Stimulated activated naive B cell treated with anti-CD40 and anti-IgM and Interleukin-4, amounts not matched to agents 10 μg/mL and 1 μg/mL and 100 μg/mL, for 72 hours (primary cell): ENCODE measurements around the gene MIEF1.

ENCODE experiments used
- ATAC-seq, 2 donors: fragments of 150-1000 bp; cut with Tn5 transposase; replicated peaks; 2 replicates each; pipeline ENCODE4 v1.10.0; 2021; ENCODE audit warnings: moderate library complexity in 1 of 2
- DNase-seq: peaks from one replicate; pipeline ENCODE4 v3.0.0; 2021
- H3K27ac Mint-ChIP-seq: one replicate; pipeline ENCODE4 v1.8.0; 2022; ENCODE audit warnings: mild to moderate bottlenecking, mixed read lengths
- H3K27me3 Mint-ChIP-seq, 2 donors: one replicate each; pipeline ENCODE4 v1.8.0; 2022; ENCODE audit warnings: mixed read lengths in 2 of 2
- H3K36me3 Mint-ChIP-seq, 2 donors: one replicate each; pipeline ENCODE4 v1.8.0; 2022; ENCODE audit warnings: mixed read lengths in 2 of 2, mild to moderate bottlenecking in 1 of 2
- H3K4me1 Mint-ChIP-seq, 2 donors: one replicate each; pipeline ENCODE4 v1.8.0; 2022; ENCODE audit warnings: mixed read lengths in 2 of 2, mild to moderate bottlenecking in 1 of 2
- H3K4me3 Mint-ChIP-seq, 2 donors: one replicate each; pipeline ENCODE4 v1.8.0; 2022; ENCODE audit warnings: mild to moderate bottlenecking in 2 of 2, mixed read lengths in 2 of 2, moderate library complexity in 1 of 2
- H3K9me3 Mint-ChIP-seq, 2 donors: one replicate each; pipeline ENCODE4 v1.8.0; 2022; ENCODE audit warnings: mixed read lengths in 2 of 2, mild to moderate bottlenecking in 1 of 2

MIEF1 gene

DNA sequence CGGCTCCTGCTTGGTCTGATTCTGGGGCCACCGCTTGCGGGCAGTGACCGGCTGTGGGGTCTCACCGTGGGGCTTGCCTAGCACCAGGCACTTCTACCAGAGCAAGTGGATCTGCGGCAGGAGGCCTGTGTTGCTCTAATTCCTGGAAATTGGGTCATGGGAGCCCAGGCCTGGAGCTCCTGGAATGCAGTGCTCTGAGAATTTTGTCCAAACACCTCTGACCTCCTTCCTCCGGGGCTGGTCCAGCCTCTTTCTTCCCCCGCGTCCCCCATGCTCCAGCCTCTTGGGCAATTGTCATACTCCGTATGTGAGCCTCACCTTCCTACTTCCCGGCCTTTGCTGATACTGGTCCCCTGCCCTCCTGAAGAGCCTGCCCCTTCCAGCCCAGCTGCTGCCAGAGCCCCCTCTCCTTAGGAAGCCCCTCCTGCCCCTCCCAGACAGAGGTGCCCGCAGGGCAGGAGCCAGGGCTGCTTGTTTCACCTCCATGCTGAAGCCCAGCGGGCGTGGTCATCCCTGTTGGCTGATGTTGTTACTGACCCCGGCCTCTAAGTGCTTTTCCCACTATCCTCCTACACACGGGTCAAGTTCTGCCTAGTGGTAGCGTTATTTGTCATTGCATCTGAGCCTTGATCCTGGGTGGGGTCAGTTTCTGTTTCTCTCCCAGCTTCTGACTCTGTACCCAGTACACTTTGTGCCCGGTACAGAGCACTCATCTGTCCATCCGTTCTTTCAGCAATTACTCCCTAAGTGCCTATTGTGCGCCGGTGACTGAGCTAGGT is 35.7 kb upstream of the MIEF1 start:
- peaks cover 0 to 1% of the 10 kb centered on the region in 2 donors for H3K36me3 Mint-ChIP-seq
- peak overlapping the region; percentile 65 for H3K27ac Mint-ChIP-seq
- ATAC-seq, result no peak
- H3K27me3 Mint-ChIP-seq, result no peaks in the 10 kb centered on the region
- peaks cover 62 to 98% of the 10 kb centered on the region in 2 donors for H3K4me1 Mint-ChIP-seq
- H3K9me3 Mint-ChIP-seq, result no peaks in the 10 kb centered on the region
- no peak for DNase-seq
- H3K4me3 Mint-ChIP-seq, result peak overlapping the region; percentile 17 to 75

DNA sequence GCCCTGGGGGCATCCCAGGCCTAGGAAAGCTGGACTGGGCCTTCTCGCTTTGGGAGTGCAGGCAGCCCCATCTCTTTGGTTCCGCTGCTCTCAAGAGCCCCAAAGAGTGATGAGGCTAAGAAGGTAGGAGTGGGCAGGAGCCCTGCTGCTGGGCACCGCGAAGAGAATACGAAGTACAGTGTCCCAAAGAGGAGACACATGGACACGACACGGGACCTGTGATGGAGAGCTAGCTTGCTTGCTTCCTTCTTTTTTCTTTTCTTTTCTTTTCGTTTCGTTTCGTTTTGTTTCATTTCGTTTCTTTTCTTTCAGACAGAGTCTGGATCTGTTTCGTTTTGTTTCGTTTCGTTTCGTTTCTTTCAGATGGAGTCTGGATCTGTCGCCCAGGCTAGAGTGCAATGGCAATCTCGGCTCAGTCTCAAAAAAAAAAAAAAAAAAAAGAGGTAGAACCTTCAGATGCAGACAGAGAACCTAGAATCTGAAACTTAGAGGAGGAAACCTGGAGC is 34.6 kb upstream of the MIEF1 start:
- Mint-ChIP-seq H3K27me3 (no peaks in the 10 kb centered on the region), H3K9me3 (no peaks in the 10 kb centered on the region), H3K4me3 (peak overlapping the region in 1 of 2 donors; percentile 21), H3K27ac (peak overlapping the region; percentile 82), H3K36me3 (peaks cover 0 to 1% of the 10 kb centered on the region in 2 donors), H3K4me1 (peaks cover 65 to 98% of the 10 kb centered on the region in 2 donors)
- ATAC-seq (no peak), DNase-seq (no peak)

GRCh38 chr22:39468487-39469325 is 33.4 kb upstream of the MIEF1 start:
- Mint-ChIP-seq H3K36me3 (no peaks in the 10 kb centered on the region), H3K4me3 (no peak overlapping the region), H3K27me3 (no peaks in the 10 kb centered on the region), H3K4me1 (peaks cover 65 to 99% of the 10 kb centered on the region in 2 donors), H3K27ac (peak overlapping the region; percentile 92), H3K9me3 (no peaks in the 10 kb centered on the region)
- DNase-seq, result no peak
- ATAC-seq, result no peak

DNA sequence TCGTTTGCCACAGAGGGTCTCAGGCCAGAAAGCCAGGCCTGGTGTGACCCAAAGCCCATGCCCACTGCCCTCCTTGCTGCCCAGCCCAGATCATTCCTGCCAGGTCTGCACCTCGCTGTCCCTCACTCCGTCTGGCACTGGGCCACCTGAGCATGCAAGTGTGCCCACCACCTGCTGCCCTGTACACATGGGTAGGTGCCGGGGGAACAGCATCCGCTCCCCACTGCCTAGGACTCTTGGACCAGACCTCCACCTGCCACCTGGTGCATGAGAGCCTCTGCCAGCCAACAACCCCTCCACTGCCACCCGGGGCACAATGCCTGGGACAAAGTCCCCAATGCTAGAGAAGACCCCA is 32.8 kb upstream of the MIEF1 start:
- H3K9me3 Mint-ChIP-seq, result no peaks in the 10 kb centered on the region
- no peak overlapping the region for H3K4me3 Mint-ChIP-seq
- no peaks in the 10 kb centered on the region for H3K36me3 Mint-ChIP-seq
- DNase-seq (no peak), ATAC-seq (no peak)
- H3K27me3 Mint-ChIP-seq, result no peaks in the 10 kb centered on the region
- no peak overlapping the region for H3K27ac Mint-ChIP-seq
- H3K4me1 Mint-ChIP-seq, result peaks cover 64 to 95% of the 10 kb centered on the region in 2 donors

DNA sequence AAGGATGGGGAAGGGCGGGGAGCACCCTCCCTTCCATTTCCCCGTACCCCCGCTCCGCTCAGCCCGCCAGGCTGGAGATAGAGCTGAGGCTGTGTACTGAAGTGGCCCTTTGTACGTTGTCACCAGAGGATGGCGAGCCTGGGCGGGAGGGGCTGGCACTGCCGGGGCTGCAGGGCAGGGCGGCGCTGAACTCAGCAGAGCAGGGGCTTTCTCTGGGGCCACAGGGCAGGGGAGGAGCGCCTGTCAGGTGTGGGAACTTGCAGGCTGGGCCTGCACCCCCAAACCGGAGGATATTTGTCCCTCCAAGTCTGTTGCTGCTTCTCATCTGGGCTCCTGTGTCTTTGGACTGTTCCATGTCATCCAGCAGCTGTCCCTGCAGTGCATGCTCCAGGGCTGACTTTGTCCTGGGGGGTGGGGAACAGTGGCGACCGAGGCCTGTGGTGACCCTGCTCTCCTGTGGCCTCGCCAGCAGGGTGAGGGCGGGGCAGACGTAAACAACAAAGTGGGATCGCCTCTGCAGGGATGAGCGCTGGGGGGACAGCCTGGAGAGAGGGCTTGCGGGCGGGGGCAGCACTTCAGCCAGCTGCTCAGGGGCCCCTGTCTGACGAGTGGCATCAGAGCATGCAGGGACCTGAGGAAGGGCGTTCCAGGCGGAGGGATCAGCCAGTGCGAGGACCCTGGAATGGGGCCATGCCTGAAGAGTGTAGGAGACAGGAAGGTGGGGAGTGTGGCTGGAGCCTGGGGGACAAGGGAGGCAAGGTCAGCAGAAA is 32.2 kb upstream of the MIEF1 start:
- no peak for ATAC-seq
- H3K4me3 Mint-ChIP-seq, result peak overlapping the region in 1 of 2 donors; percentile 23
- no peak for DNase-seq
- no peaks in the 10 kb centered on the region for H3K36me3 Mint-ChIP-seq
- no peaks in the 10 kb centered on the region for H3K27me3 Mint-ChIP-seq
- peaks cover 63 to 90% of the 10 kb centered on the region in 2 donors for H3K4me1 Mint-ChIP-seq
- no peaks in the 10 kb centered on the region for H3K9me3 Mint-ChIP-seq
- H3K27ac Mint-ChIP-seq, result peak overlapping the region; percentile 78

DNA sequence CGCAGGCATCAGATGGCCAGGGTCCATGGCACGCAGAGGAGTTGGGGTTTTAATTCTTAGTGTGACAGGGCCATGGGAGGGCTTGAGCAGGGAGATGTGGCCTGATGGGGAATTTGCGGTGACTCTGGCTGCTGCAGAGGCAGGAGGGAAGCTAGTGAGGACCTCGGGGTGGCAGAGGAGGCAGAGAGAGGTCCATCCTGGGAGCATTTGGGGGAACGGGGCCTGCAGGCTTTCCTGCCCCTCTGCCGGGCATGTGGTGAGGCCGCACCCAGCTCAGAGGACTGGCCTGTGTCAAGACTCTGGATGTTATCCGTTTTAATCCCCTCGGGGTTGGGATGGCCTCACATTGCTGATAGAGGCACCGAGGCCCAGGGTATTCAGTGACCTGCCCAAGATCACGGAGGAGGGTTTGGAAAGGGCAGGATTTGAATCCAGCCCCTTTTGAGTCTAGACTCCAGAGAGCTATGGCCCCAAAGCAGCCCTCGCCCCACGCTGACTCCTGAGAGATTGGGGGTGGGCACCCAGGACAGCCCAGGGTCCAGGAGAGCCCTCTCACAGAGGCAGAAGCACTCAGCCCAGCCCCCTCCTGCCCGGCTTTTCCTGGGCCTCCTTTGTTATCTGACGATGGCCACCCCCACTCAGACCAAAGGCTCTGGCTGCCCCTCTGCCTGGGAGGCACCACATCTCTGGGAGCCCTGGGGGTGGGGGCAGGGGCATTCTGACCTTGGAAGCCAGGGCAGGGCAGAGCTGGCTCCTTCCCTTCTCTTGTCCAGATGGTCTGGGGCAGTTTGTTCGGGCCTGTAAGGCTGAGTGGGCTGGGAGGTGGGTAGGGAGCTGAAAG is 31.4 kb upstream of the MIEF1 start:
- Mint-ChIP-seq H3K27ac (peak overlapping the region; percentile 78), H3K27me3 (no peaks in the 10 kb centered on the region), H3K4me1 (peaks cover 60 to 81% of the 10 kb centered on the region in 2 donors), H3K36me3 (no peaks in the 10 kb centered on the region), H3K9me3 (no peaks in the 10 kb centered on the region), H3K4me3 (no peak overlapping the region)
- ATAC-seq (no peak), DNase-seq (no peak)

DNA sequence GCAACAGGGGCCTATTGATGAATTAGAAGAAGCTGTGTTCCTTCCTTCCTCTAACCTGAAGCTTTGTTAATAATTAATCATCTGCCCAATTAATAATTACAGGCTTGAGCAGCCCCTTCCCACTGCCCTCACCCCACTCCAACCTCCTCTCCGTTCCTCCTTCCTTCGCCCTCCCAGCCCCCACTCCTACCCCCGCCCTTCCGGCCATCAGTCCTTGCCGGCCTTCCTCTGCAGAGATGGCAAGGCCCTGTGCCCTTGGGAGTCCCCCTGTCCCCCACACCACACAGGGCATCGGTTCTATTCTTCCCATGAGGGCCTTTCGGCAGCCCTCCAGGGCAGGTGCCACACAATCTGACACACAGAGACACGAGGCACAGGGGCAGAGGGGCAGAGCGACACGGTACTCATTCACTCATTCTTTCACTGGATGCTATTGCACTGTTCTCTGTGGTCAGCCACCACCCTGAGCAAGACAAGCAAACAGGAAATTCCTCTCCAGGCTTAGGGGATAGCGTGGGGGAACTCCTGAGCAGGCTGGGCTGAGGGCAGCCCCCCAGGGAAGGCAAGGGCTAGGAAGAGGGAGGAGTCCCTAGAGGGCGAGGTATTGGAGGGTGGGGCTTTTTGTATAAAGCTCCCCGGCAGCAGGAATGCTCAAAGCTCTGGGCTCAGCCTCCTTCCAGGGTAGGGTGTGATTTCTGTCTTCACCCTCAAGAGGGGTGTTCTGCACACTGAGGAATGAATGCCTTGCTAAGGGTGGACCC is 30.5 kb upstream of the MIEF1 start:
- H3K27ac Mint-ChIP-seq, result peak overlapping the region; percentile 90
- H3K4me3 Mint-ChIP-seq, result peak overlapping the region; percentile 29 to 60
- peaks cover 55 to 73% of the 10 kb centered on the region in 2 donors for H3K4me1 Mint-ChIP-seq
- no peaks in the 10 kb centered on the region for H3K36me3 Mint-ChIP-seq
- DNase-seq (peak; percentile 44), ATAC-seq (peak; percentile 83 to 86)
- H3K9me3 Mint-ChIP-seq, result no peaks in the 10 kb centered on the region
- H3K27me3 Mint-ChIP-seq, result no peaks in the 10 kb centered on the region

DNA sequence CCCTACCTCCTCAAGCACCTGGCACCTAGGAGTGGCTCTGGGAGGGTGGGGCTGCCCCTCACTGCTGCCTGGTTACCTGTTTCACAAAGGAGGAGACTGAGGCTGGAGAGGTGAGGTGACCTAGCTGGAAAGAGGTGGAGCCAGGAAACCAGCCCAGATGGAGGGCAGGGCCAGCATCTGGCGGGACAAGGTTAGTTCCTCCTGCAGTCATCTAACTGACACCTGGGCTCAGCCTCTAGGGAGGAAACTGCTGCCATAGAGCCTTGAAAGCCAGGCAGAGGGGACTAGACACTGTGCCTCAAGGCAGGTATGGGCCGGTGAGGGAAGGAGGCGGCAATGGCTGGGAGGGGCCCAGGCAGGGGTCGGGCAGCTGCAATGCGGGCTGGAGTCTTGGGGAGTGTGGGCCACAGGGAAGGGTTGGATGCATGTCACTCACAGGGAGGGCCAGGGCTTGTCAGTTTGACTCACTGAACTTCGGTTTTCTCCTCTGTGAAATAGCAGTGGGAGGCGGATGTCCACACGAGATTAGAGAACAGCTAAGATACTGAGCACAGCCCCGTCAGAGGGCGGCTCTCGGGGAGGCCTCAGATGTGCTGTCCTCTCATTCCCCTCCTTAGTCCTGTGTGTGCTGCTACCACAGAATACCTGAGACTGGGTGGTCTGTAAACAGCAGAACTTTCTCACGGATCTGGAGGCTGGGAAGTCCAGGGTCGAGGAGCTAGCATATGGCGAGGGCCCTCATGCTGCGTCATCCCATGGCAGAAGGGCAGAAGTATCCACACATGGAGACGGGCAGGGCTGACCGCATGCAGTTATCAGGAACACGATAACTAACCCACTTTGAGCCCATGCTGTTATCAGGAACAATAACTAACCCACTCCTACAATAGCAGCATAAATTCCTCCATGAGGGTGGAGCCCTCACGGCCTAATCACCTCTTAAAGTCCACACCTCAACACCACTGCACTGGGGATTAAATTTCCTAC is 29.2 kb upstream of the MIEF1 start:
- Mint-ChIP-seq H3K27me3 (no peaks in the 10 kb centered on the region), H3K4me1 (peaks cover 46 to 60% of the 10 kb centered on the region in 2 donors), H3K36me3 (no peaks in the 10 kb centered on the region), H3K27ac (peak overlapping the region; percentile 81), H3K4me3 (peak overlapping the region; percentile 46 to 57), H3K9me3 (no peaks in the 10 kb centered on the region)
- DNase-seq (no peak), ATAC-seq (peak; percentile 56 to 66)

DNA sequence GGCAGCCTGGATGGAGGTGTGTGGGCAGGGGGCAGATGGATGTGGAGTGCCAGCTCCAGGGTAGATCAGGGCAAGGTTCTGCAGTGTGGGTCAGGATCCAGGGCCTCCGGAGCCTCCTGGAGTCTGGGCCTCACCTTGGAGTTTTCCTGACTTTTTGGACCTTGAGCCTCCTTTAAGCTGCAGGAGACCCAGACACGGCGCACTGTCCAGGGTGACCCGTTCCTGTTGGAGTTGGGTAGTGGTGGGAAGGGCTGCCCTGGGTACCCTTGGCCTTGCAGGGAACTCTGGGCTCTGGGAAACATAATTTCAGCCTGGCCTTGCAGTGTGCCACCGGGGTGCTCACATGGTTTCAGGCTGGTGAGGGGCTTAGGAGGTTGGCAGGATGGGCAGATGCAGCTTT is 28.2 kb upstream of the MIEF1 start:
- H3K9me3 Mint-ChIP-seq, result no peaks in the 10 kb centered on the region

DNA sequence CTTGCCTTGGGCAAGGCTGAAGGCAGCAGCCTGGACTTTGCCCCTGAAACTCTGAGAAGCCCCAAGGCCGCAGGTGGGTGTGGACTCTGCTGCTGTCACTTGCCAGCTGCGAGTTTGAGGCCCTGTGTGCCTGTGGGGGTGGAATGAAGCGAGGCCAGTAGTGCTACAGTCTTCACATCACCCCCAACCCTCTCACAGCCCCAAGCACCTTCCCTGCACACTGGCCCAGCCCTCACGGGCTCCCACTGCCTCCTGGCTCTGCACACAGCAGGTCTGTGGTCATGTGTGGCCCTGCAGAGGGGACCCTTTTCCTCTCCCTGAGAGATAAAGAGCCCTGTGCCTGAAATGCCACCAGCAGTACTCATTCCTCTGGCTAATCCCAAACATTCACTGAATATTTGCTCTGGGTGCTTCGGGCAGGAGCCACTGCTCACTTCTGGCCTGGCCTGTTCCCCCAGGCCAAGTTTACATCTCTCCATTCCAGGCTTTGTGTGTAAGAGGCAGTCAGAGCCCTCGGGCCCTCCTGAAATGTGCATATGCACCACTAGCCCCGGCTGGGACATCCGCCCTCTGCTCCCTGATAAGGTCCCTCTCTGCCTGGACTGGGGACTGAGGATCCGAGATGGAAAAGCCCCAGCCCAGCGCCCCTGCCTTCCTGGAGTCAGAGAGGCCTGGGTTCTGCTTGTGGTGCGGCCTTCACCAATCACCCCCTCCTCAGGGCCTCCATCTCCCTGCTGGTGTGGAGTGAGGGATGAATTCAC is 27.6 kb upstream of the MIEF1 start:
- no peak overlapping the region for H3K4me3 Mint-ChIP-seq
- no peak for DNase-seq
- H3K36me3 Mint-ChIP-seq, result no peaks in the 10 kb centered on the region
- H3K9me3 Mint-ChIP-seq, result no peaks in the 10 kb centered on the region
- peaks cover 34 to 44% of the 10 kb centered on the region in 2 donors for H3K4me1 Mint-ChIP-seq
- no peak for ATAC-seq
- no peaks in the 10 kb centered on the region for H3K27me3 Mint-ChIP-seq
- H3K27ac Mint-ChIP-seq, result no peak overlapping the region

More for the DNA sequence above, 28.2 kb upstream of the MIEF1 start:
- H3K36me3 Mint-ChIP-seq, result no peaks in the 10 kb centered on the region
- DNase-seq (no peak), ATAC-seq (no peak)
- peak overlapping the region; percentile 31 for H3K27ac Mint-ChIP-seq
- H3K4me3 Mint-ChIP-seq, result no peak overlapping the region
- no peaks in the 10 kb centered on the region for H3K27me3 Mint-ChIP-seq
- H3K4me1 Mint-ChIP-seq, result peaks cover 38 to 50% of the 10 kb centered on the region in 2 donors

- ATAC-seq (no peak), DNase-seq (no peak)
- H3K27ac Mint-ChIP-seq, result no peak overlapping the region
Measured at GRCh38 chr22:39475337-39475736, 26.8 kb upstream of the MIEF1 start.

More at GRCh38 chr22:39475337-39475736, 26.8 kb upstream of the MIEF1 start:
- Mint-ChIP-seq H3K4me3 (no peak overlapping the region), H3K4me1 (peaks cover 29 to 36% of the 10 kb centered on the region in 2 donors), H3K9me3 (no peaks in the 10 kb centered on the region), H3K36me3 (no peaks in the 10 kb centered on the region), H3K27me3 (no peaks in the 10 kb centered on the region)
